ENCODE measurements around the gene KRTAP10-8. TPM values are rescaled to one million over a fixed set of nuclear protein-coding genes. Genes with fewer than 3 reads are reported as not detected.
"Not testable (repeated sequence)": the region's sequence is repeated elsewhere in the genome, so short reads cannot be mapped to it uniquely, and the experiment has no call there.

KRTAP10-8 gene
- total RNA-seq, 1 experiment from 2014 or later, result not detected

DNA sequence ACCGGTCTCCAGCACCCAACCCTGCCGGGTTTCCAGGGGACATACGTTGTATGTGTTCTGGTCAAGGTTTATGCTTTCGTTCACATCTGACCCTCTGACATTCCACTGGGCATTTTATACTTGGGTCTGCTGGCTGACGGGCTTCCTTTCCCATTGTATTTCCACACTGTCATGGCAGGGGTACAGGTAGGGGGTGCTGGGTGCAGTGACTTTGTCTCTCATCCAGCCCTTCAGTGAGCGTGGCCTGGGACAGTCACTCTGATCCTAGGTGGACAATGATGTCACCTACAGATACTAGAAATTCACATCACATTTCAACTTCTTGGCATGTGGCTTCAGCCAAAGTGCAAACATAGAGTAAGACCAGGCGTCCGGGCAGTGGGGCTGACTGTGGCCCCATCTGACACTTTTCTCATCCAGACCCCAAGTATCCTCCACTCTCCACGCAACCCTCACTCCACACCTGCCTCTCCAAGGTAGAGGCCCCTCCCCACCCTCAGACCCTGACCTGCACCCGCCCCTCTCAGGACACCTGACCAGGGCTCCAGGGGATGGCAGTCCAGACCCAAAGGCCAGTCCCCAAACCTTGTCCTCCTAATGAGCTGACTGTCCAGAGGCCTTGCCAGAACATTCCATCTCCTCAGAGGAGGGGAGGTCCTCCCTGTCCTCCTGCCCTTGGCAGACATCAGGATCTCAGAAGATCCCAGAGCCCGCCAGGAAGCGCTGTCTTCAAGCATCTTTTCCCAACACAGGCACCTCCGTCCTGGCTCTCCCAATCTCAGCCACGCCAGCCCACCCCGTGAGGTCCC lies 24.5 kb downstream of the KRTAP10-8 start:
- no peak overlapping the region for H3K4me3 ChIP-seq (ENCODE audit: insufficient read depth, low read depth, low read length)
- no peaks in the 10 kb centered on the region for H3K27me3 ChIP-seq (ENCODE audit: control insufficient read depth, insufficient read depth, low read length)
- no peaks in the 10 kb centered on the region for H3K36me3 ChIP-seq (replicated peaks; ENCODE audit: control insufficient read depth, insufficient read depth, low read length)
- no peak for DNase-seq

DNA sequence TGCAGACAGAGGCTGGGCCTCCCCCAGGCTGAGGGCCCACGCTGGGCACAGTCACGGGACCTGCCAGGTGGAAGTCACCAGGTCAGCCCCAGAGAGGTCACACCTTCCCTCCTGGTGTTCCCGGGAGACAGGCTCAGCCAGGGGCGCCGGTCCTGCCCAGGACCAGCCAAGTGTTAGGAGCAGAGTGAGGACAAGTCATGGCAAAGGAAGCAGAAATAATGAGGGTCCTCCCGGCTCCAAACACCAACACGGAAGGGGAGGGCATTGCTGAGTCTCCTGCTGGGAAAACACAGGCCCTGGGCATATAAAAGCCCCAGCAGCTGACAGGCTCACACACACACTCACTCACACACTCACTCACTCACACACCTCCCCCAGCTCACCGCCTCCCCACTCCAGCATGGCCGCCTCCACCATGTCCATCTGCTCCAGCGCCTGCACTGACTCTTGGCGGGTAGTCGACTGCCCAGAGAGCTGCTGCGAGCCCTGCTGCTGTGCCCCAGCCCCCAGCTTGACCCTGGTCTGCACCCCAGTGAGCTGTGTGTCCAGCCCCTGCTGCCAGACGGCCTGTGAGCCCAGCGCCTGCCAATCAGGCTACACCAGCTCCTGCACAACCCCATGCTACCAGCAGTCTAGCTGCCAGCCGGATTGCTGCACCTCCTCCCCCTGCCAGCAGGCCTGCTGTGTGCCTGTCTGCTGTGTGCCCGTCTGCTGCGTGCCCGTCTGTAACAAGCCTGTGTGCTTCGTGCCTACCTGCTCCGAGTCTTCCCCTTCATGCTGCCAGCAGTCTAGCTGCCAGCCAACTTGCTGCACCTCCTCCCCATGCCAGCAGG lies 25.4 kb downstream of the KRTAP10-8 start, which contains the start of gene KRTAP10-10:
Gene KRTAP10-10, plus strand, starts transcription at position 339 of the 833 bp plus-strand sequence. Its CDS starts 62 bp downstream, at position 401.
- no peak for DNase-seq
- H3K36me3 ChIP-seq (replicated peaks; ENCODE audit: control insufficient read depth, insufficient read depth, low read length), result no peaks in the 10 kb centered on the region
- no peaks in the 10 kb centered on the region for H3K27me3 ChIP-seq (ENCODE audit: control insufficient read depth, insufficient read depth, low read length)
- H3K4me3 ChIP-seq (ENCODE audit: insufficient read depth, low read depth, low read length), result no peak within 1 kb of the TSS

DNA sequence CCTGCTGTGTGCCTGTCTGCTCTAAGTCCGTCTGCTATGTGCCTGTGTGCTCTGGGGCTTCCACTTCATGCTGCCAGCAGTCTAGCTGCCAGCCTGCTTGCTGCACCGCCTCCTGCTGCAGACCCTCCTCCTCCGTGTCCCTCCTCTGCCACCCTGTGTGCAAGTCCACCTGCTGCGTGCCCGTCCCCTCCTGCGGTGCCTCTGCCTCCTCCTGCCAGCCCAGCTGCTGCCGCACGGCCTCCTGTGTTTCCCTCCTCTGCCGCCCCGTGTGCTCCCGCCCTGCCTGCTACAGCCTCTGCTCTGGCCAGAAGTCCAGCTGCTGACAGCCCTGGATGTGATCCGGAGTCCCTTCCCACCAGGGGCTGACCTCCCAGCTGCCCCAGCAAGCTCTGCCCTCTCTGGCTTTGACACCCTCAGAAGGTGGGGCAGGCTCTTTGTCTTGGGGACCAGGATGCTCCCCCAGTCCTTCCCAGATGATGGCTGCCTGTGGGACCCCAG lies 26.0 kb downstream of the KRTAP10-8 start:
- not testable (repeated sequence) for H3K27me3 ChIP-seq (ENCODE audit: control insufficient read depth, insufficient read depth, low read length); H3K4me3 ChIP-seq (ENCODE audit: insufficient read depth, low read depth, low read length); DNase-seq; H3K36me3 ChIP-seq (replicated peaks; ENCODE audit: control insufficient read depth, insufficient read depth, low read length)

DNA sequence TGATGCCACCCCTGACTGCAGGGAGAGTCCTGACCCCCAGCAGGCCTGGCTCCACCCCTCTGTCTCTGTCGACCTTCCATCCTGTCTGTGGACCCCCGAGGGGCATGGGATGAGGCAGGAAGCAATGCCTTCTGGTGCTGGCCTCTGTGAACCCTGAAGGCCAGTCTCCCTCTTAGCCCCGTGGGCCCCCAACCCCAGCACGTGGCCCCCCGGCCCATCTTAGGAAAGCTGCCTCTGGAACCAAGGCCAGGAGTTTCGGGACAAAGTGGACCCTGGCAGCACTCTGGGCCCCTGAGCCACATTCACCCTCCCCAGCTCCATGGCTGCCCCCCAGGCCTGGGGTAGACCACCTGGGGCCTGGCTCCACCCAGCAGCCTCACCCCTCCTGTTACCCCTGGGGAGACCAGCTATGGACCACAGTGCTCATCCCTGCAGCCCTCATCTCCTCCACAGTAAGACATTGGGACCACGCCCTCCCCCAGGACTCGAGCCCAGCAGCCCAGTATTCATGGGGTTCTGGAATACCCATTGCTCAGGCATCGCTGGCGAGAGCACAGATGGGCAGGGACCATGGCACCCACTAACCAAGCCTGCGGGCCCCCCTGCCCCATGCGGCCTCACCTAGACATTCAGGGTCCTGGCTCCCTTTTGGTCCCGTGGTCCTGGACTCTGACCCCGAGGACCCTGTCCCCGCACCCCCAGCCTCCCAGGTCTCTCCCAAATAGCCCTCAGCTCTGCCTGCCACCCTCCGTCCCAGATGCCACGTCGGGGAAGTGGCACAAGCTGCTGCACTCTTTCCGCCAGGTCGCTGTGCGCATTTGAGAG lies 26.8 kb downstream of the KRTAP10-8 start:
- not testable (repeated sequence) for H3K36me3 ChIP-seq (replicated peaks; ENCODE audit: control insufficient read depth, insufficient read depth, low read length); H3K27me3 ChIP-seq (ENCODE audit: control insufficient read depth, insufficient read depth, low read length); H3K4me3 ChIP-seq (ENCODE audit: insufficient read depth, low read depth, low read length); DNase-seq

DNA sequence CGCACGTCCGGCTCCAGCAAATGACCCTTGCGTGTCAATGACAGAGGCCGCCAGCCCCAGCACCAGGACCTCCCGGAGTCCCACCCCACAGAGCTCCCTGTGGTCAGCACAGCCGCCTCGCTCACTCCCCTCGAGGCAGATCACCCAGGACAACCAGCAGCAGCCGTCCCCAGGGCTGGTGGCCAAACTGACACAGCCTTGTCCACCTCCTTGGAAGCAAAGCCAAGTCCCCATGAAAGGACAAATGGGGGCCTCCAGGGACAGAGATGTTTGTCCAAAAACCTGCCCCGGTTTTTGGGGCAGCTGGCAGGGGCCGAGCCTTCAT lies 27.4 kb downstream of the KRTAP10-8 start:
- no peak for DNase-seq
- H3K27me3 ChIP-seq (ENCODE audit: control insufficient read depth, insufficient read depth, low read length), result no peaks in the 10 kb centered on the region
- H3K36me3 ChIP-seq (replicated peaks; ENCODE audit: control insufficient read depth, insufficient read depth, low read length), result no peaks in the 10 kb centered on the region
- no peak overlapping the region for H3K4me3 ChIP-seq (ENCODE audit: insufficient read depth, low read depth, low read length)

DNA sequence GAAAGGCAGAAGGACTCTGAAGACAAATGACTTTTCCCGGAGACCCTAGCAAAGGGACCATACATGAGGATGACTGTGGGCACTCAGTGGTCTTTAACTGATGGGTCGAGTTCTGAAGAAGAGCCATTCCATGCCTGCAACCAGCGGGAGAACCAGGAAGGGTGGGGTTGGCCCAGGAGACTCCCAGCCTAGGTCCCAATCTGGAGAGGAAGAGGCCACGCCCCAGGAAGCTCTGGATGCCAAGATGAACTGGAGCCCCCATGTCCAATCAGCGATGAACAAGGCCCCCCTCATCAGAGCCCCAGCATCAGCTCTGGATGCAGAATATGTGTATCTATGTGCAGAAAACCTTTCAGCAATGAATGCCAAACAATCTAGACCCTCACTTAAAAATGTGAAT lies 28.9 kb downstream of the KRTAP10-8 start:
- DNase-seq, result no peak
- Histone ChIP-seq H3K4me3 (ENCODE audit: insufficient read depth, low read depth, low read length) (no peak overlapping the region), H3K27me3 (ENCODE audit: control insufficient read depth, insufficient read depth, low read length) (no peaks in the 10 kb centered on the region)

DNA sequence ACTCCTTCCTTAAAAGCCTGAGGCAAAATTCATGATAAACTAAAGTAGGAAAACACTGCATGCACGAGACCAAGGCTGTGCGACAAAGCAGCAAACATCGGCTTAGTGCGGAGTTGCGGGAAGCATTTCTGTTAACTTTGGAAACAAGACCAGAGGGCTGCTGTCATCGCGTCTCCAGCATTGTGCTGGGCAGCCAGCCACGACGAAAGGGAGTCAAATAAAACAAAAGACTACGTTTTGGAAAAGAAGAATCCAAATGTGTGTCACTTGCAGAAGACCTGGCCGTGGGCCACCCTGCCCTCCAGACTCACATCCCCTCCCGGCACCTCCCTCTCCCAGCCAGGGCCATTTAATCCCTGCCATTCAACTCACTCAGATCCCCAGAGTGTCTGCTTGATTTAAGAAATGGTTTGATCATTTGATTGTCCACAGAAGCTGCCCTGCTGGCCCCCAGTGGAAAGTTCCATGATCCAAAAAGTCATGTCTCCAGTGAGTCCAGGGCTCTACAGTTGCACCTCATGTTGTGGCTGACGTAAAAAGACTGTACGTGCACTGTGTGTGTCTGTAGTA lies 31.9 kb downstream of the KRTAP10-8 start:
- H3K4me3 ChIP-seq (ENCODE audit: insufficient read depth, low read depth, low read length), result no peak overlapping the region
- DNase-seq, result no peak

More for the DNA sequence above, 28.9 kb downstream of the KRTAP10-8 start:
- H3K36me3 ChIP-seq (replicated peaks; ENCODE audit: control insufficient read depth, insufficient read depth, low read length), result no peaks in the 10 kb centered on the region

DNA sequence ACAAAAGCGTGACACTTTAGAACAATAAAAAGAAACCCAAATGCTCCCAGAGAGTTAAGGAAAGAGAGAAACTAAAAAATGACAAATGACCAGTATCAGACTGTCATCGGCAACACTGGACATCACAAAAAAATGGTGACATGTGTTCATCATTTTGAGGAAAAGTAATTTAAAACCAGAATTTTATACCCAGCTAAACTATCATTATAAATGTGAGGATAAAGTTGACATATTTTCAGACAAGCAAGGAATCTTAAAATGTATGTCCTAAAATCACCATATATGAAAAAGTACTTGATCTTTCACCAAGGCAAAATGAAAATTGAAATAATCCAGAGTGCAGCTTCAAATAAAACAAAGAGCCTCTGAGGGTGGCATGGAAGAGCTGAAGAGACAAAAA lies 33.0 kb downstream of the KRTAP10-8 start:
- Histone ChIP-seq H3K4me3 (ENCODE audit: insufficient read depth, low read depth, low read length) (no peak overlapping the region), H3K36me3 (replicated peaks; ENCODE audit: control insufficient read depth, insufficient read depth, low read length) (no peaks in the 10 kb centered on the region), H3K27me3 (ENCODE audit: control insufficient read depth, insufficient read depth, low read length) (no peaks in the 10 kb centered on the region)
- no peak for DNase-seq

More for the DNA sequence above, 31.9 kb downstream of the KRTAP10-8 start:
- H3K36me3 ChIP-seq (replicated peaks; ENCODE audit: control insufficient read depth, insufficient read depth, low read length), result no peaks in the 10 kb centered on the region
- no peaks in the 10 kb centered on the region for H3K27me3 ChIP-seq (ENCODE audit: control insufficient read depth, insufficient read depth, low read length)

DNA sequence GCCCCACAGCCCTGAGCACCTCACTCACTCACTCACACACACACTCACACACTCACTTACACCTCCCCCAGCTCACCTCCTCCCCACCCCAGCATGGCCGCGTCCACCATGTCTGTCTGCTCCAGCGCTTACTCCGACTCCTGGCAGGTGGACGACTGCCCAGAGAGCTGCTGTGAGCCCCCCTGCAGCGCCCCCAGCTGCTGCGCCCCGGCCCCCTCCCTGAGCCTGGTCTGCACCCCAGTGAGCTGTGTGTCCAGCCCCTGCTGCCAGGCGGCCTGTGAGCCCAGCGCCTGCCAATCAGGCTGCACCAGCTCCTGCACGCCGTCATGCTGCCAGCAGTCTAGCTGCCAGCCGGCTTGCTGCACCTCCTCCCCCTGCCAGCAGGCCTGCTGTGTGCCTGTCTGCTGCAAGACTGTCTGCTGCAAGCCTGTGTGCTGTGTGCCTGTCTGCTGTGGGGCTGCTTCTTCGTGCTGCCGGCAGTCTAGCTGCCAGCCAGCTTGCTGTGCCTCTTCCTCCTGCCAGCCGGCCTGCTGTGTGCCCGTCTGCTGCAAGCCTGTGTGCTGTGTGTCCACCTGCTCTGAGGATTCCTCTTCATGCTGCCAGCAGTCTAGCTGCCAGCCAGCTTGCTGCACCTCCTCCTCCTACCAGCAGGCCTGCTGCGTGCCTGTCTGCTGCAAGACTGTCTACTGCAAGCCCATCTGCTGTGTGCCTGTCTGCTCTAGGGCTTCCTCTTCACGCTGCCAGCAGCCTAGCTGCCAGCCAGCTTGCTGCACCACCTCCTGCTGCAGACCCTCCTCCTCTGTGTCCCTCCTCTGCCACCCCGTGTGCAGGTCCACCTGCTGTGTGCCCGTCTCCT lies 34.7 kb downstream of the KRTAP10-8 start, which contains the start of gene KRTAP10-11:
Gene KRTAP10-11, plus strand, starts transcription at position 49 of the 856 bp plus-strand sequence. Its CDS starts 45 bp downstream, at position 94.
- not testable (repeated sequence) for H3K36me3 ChIP-seq (replicated peaks; ENCODE audit: control insufficient read depth, insufficient read depth, low read length); H3K4me3 ChIP-seq (ENCODE audit: insufficient read depth, low read depth, low read length); H3K27me3 ChIP-seq (ENCODE audit: control insufficient read depth, insufficient read depth, low read length); DNase-seq

DNA sequence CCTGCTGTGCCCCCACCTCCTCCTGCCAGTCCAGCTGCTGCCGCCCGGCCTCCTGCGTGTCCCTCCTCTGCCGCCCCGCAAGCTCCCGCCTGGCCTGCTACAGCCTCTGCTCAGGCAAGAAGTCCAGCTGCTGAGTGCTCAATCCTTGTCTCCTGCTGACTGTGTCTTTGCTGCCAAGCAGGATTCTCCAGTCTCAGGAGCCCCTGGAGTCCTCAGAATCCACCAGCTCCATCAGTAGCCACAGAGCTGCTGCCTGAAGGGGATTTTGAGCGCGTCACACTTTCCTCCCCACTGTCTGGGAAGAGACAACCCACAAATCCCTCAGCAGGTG lies 35.3 kb downstream of the KRTAP10-8 start:
- peak; percentile 57 for DNase-seq
- no peaks in the 10 kb centered on the region for H3K27me3 ChIP-seq (ENCODE audit: control insufficient read depth, insufficient read depth, low read length)
- H3K4me3 ChIP-seq (ENCODE audit: insufficient read depth, low read depth, low read length), result no peak overlapping the region
- H3K36me3 ChIP-seq (replicated peaks; ENCODE audit: control insufficient read depth, insufficient read depth, low read length), result no peaks in the 10 kb centered on the region

DNA sequence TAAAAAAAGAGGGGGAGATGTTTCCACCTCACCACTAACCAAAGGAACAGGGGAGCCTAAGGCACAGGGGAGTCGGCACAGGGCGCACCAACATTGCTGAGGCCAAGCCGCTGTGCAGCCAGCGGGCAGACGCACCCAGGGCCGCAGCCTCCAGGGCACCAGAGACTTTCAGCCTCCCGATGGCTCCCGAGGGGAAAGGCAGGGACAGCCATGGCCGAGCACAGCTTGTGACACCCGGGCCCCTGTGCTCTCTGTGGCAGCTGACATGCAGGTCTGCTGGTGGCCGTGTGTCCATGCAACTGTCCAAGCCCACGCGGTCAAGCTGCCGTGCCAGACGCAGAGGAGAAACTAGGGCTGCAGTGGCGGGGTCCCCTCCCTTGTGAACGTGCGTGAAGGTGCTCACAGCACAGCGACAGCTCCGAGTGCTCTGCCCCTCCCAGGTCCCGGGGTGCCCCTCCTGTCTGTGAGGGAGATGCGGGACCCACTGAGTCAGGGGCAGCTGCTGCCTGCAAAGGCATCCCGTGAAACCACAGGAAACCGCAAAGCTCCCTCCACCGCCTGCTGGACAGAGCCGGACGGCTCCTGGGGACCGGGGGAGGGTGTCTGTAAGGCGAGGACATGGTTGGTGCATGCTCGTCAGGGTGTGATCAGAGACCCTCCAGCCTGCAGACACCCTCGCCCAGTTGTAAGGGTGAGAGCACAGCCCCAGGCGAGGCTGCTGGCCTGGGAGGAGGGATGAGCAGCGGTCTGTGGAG lies 36.9 kb downstream of the KRTAP10-8 start:
- Histone ChIP-seq H3K27me3 (ENCODE audit: control insufficient read depth, insufficient read depth, low read length) (no peaks in the 10 kb centered on the region), H3K36me3 (replicated peaks; ENCODE audit: control insufficient read depth, insufficient read depth, low read length) (no peaks in the 10 kb centered on the region), H3K4me3 (ENCODE audit: insufficient read depth, low read depth, low read length) (no peak overlapping the region)
- DNase-seq, result peak; percentile 61

DNA sequence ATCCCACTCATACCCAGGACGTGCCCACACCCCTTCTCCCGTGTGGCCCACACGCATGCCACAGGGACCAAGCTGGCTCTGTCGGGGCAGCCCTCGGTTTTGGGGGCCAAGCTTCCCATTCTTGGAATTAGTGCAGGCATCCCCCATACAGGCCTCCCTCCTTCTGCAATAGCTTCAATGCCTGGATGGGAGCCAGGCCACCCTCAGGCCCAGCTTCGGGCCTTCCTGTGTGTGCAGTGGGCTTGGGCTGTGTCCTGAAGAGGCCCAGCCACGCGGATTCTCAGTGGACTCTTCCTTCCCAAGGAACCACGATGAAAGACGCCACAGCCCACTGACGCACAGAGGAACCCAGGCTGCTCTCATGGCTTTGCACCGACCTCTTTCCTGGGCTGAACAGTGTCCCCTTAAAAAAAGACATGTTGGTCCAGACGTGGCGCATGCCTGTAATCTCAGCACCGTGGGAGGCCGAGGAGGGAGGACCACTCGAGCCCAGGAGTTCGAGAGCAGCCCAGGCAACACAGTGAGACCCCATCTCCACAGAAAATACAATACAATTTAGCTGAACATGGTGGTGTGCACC lies 37.7 kb downstream of the KRTAP10-8 start:
- Histone ChIP-seq H3K27me3 (ENCODE audit: control insufficient read depth, insufficient read depth, low read length) (no peaks in the 10 kb centered on the region), H3K4me3 (ENCODE audit: insufficient read depth, low read depth, low read length) (no peak overlapping the region), H3K36me3 (replicated peaks; ENCODE audit: control insufficient read depth, insufficient read depth, low read length) (no peaks in the 10 kb centered on the region)
- no peak for DNase-seq
